Astrocyte of the cerebellum (primary cell): ENCODE results near the gene LFNG.

Experiments
- DNase-seq: peaks from one replicate; pipeline ENCODE4 v3.0.0-alpha.2; 2011; ENCODE audit warnings: low read depth
- H3K4me3 ChIP-seq: 2 replicates; pipeline ENCODE4 v1.5.1; 2011; ENCODE audit warnings: mild to moderate bottlenecking, low read depth, low read length, moderate library complexity
- in situ Hi-C: cut with HindIII; loops from 2 replicates; pipeline ENCODE4 v1.10.0; 2017; ENCODE audit warnings: low sequenced_read_pairs
- TF ChIP-seq, protein P1 (sequence below): IDR thresholded peaks from 2 replicates; pipeline ENCODE4 v1.5.1; 2012; ENCODE audit warnings: low read length, low read depth, moderate library complexity, mild to moderate bottlenecking; ENCODE audit errors: missing control alignments

LFNG gene

DNA sequence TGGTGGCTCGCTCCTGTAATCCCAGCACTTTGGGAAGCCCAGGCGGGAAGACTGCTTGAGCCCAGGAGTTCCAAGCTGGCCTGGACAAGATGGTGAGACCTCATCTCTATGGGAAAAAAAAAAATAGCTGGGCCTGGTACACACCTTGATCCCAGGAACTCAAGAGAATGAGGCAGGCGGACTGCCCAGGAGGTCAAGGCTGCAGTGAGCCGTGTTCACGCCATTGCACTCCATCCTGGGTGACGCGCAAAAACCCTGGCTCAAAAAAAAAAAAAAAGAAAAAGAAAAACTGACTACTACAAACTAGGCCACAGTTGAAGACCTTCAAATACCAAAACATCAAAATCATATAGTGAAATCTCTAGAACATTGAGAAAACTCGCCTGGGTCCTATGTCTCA, 31.8 kb downstream of the LFNG start:
- DNase-seq, result no peak
- TF ChIP-seq, protein P1, sequence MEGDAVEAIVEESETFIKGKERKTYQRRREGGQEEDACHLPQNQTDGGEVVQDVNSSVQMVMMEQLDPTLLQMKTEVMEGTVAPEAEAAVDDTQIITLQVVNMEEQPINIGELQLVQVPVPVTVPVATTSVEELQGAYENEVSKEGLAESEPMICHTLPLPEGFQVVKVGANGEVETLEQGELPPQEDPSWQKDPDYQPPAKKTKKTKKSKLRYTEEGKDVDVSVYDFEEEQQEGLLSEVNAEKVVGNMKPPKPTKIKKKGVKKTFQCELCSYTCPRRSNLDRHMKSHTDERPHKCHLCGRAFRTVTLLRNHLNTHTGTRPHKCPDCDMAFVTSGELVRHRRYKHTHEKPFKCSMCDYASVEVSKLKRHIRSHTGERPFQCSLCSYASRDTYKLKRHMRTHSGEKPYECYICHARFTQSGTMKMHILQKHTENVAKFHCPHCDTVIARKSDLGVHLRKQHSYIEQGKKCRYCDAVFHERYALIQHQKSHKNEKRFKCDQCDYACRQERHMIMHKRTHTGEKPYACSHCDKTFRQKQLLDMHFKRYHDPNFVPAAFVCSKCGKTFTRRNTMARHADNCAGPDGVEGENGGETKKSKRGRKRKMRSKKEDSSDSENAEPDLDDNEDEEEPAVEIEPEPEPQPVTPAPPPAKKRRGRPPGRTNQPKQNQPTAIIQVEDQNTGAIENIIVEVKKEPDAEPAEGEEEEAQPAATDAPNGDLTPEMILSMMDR, result no peak
- in situ Hi-C loops, result loop anchor here (5.0 kb wide), 1 partner anchor 54 kb away; no protein-coding TSS in a partner anchor
- H3K4me3 ChIP-seq, result no peak overlapping the region

DNA sequence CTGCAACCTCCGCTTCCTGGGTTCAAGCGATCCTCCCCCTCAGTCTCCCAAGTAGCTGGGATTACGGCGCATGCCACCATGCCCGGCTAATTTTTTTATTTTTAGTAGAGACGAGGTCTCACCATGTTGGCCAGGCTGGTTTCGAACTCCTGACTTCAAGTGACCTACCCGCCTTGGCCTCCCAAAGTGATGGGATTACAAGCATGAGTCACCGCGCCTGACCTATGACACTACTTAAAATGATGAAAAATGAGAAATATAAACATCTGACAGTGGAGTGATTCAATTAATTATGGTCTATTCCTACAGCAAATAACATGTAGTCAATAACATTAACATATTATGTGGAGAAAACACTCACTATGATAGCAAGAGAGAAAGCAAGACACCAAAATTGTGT, 33.5 kb downstream of the LFNG start:
- H3K4me3 ChIP-seq, result no peak overlapping the region
- no peak for DNase-seq
- TF ChIP-seq, protein P1, result no peak
- in situ Hi-C loops, result loop anchor here (5.0 kb wide), 1 partner anchor 56 kb away; no protein-coding TSS in a partner anchor

DNA sequence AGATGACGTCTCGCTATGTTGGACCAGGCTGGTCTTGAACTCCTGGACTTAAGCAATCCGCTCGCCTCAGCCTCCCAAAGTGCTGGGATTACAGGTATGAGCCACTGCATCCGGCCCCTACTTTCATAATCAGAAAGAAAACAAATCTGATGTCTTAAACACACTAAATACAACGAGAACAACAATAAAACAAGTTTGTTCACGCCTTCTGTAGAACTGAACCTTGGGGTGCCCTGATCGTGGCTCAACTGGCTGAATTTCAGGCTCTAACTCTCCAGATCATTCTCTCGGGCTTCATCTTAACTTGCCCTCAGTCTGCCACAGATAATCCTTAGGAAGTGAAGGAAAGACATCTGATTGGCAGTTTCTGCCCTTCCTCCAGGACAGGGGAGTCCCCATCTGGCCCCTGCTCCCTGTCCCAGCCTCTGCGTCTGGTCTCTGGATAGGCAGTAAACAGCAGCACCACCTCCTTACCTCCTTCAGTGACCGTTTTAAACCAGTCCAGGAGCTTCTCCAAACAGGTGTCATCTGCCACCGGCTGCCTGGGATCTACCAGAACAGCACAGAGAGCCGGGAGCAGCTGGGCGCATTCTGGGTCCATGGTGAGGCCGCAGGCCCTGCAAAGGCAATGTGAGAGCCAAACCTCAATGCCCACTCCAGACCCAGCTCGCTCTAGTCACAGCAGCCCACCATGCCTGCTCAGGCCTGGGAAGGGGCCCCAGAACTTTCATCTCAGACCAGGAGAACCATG, 34.4 kb downstream of the LFNG start:
- in situ Hi-C loops, result loop anchor here (5.0 kb wide), 1 partner anchor 57 kb away; no protein-coding TSS in a partner anchor
- peak overlapping the region; percentile 61 for H3K4me3 ChIP-seq
- no peak for DNase-seq
- TF ChIP-seq, protein P1, result no peak

DNA sequence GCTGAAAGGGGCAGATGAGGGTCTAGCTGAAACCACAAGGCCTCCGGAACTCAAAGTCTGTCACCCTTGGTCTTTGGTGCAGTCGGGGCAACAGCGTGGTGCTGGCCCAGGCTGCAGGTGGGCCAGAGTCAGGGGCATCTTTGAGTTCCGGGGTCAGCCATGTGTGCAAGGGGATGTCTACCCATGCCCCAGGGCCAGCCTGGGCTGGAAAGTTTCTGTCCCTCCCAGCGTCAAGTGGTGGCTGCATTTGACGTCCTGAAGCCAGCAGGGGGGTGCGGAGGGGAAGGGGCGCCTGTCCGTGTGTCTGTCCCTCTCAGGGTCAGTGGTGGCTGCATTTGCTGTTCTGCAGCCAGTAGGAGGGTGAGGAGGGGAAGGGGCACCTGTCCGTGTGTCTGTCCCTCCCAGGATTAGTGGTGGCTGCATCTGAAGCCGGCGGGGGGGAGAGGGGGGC, 35.1 kb downstream of the LFNG start:
- in situ Hi-C loops, result loop anchor here (5.0 kb wide), 1 partner anchor 57 kb away; no protein-coding TSS in a partner anchor
- TF ChIP-seq, protein P1, result no peak
- DNase-seq, result no peak
- H3K4me3 ChIP-seq, result peak overlapping the region; percentile 61

DNA sequence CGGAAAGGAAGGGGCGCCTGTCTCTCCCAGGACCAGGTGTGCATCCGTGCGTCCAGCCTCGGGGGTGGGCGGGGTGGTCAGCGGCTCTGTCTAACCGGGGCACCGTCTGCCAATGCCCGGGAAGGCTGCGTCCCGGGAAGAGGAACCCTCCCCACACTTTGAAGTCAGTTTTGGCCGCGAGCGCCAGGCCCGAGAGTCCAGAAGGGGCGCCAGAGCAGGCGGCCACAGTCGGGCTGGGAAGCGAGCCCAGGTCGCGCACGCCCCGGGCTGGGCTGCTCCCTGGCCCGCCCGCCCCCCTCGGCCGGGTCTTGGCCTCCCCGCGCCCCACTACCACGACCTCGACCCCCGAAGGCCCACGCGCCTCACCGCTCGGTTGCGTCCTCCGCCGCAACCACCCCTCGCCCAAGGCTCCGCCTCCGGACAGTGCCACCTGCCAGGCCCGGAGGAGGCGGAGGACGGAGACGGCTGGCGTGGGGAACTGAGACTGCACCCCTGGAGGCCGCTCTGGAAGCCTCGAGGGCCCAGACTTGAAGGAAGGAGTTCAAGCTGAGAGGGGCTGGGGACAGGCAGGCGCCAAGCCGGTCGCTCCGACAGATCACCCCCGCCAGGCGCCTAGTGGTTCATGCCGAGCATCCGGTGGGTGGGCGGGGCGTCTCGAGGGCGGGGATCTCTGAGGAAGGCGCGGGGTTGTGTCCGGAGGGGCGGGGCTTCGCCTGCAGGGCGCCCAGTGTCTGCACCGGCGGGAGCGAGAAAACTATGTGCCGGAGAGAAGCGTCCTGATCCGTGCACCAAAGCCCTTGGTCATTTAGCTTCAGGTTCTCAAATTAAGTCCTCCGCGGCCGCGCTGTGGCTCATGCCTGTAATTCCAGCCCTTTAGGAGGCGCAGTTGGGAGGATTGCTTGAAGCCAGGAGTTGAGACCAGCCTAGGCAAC, 35.8 kb downstream of the LFNG start, which contains the start of gene BRAT1:
Gene BRAT1 (minus strand): TSS at position 404 of the 932 bp plus-strand sequence. CDS start 1,093 bp downstream, outside the sequence.
- peak within 1 kb of the TSS; percentile 61 for H3K4me3 ChIP-seq
- in situ Hi-C loops, result no loop called here

More for the DNA sequence above, 35.8 kb downstream of the LFNG start, which contains the start of gene BRAT1:
- DNase-seq, result peak; percentile 77
- TF ChIP-seq, protein P1, result peak; percentile 54
